H54 (cell line): ENCODE measurements around the gene MAST4.
"Not testable (repeated sequence)": the region's sequence is repeated elsewhere in the genome, so short reads cannot be mapped to it uniquely, and the experiment has no call there.

Experiments
- DNase-seq: peaks from one replicate; pipeline ENCODE4 v3.0.0; 2011; ENCODE audit warnings: low spot score, mixed read lengths; ENCODE audit not compliant: insufficient read length
- FAIRE-seq: peaks from 3 replicates; lab custom pipeline; 2011; peaks lifted over from hg19 to GRCh38; lab: Jason Lieb, UNC
- POLR2A ChIP-seq: IDR thresholded peaks from 2 replicates; pipeline ENCODE4 v1.6.1; 2011; ENCODE audit warnings: low read depth, mild to moderate bottlenecking, low read length

MAST4 gene

DNA sequence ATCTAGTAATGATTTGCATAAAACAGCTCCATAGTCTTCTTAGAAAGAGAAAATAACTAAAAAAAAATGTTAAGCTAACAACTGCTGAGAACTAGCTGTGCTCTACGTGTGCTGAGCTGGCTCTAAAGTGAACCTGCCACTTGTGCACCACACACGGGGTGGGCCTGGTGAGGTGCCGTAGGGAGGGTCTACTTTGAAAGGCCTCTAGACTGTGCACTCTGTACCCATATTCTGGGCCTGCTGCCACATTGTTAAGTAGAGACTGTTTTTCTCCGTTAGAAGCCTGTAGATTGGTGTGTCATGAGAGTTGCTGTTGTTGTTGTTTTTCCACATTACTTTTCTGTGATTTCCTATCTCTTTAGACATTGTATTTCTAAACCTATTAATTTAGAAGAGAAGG, 506.5 kb downstream of the MAST4 start:
- FAIRE-seq (no peak), DNase-seq (no peak)
- no peak for TF ChIP-seq POLR2A

DNA sequence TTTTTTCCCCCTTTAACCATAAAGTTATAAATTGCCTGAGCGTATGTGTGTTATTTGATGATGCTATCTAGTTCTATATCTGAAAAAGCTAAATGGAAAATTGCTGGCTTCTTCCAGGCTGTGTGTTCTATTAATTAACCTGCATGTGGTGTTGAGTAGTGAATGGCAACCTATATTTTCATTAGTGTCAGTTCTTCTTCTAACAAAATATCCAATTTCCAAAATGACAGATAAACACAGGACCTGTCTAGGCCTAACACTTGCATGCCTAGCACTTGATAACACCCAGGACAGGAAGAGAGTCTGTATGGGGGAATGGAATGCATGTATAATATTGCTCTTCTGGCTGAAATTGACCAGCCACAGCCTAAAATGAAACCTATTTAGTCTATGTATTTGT, 508.7 kb downstream of the MAST4 start:
- no peak for FAIRE-seq
- DNase-seq, result no peak
- no peak for TF ChIP-seq POLR2A

DNA sequence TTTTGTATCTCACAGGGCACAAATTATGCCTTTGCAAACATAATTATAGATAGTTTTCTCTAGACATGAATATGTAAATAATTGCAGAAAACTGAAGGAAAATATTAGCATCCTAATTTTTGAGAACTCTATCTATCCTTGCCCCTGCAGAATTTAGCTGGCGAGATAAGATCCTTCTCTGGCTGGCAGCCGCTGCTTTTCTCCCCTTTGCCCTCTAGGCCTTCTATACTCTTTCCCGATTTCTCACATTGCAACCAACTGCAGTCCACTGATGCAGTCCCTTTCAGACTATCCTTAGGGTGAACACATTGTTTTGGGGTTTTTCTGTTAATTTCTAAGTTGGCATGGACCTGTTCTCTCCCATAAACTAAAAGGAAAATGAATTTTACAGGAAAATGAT, 509.1 kb downstream of the MAST4 start:
- no peak for TF ChIP-seq POLR2A
- FAIRE-seq (no peak), DNase-seq (no peak)

- no peak for FAIRE-seq
- no peak for TF ChIP-seq POLR2A
- no peak for DNase-seq
Measured at GRCh38 chr5:67106626-67107342, 510.6 kb downstream of the MAST4 start.

DNA sequence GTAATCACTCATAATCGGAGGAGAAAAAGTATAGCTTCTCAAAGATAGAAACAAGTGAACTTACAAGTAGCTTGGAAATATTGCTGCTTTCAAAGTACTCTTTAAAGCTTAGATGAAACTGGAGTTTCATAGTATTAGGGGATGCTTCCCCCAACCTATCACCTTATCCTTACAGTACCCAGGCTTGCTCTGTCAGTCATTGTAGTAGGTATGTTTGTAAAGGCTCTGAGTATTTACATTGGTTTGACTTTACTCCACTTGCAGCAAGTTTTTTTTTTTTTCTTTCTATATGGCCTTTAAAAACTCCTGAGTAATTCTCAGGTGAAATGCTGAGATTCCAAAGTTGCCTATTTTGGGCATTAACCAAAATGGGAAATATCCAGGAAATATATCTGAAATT, 515.6 kb downstream of the MAST4 start:
- no peak for DNase-seq
- no peak for TF ChIP-seq POLR2A
- FAIRE-seq, result no peak

- DNase-seq, result no peak
- FAIRE-seq, result no peak
- TF ChIP-seq POLR2A, result no peak
Measured at GRCh38 chr5:67115246-67115645, 519.1 kb downstream of the MAST4 start.

DNA sequence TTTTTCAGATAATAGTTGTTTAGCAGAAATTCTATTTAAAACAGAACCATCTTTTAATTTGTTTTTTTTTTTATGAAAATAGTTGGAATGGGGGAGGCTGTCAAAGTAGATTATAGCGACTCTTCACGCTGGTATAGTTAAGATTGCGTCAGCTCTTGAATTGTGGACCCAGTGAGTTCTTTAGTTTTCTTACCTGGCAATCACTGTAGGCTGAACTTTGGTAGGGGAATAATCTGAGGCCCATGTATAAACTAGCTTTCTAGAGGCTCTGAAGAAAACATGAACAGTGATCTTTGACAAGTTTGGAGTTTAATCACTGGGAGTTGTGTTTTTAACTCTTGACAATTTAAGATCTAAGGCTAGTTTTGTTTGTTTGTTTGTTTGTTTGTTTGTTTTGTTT, 519.6 kb downstream of the MAST4 start:
- no peak for TF ChIP-seq POLR2A
- no peak for FAIRE-seq
- no peak for DNase-seq

GRCh38 chr5:67118050-67118620, 521.9 kb downstream of the MAST4 start:
- no peak for TF ChIP-seq POLR2A
- FAIRE-seq (no peak), DNase-seq (no peak)

- TF ChIP-seq POLR2A, result no peak
- no peak for FAIRE-seq
Measured at GRCh38 chr5:67119010-67119409, 522.8 kb downstream of the MAST4 start.

GRCh38 chr5:67120032-67120431, 523.8 kb downstream of the MAST4 start:
- DNase-seq, result no peak
- FAIRE-seq, result no peak
- TF ChIP-seq POLR2A, result no peak

More at GRCh38 chr5:67119010-67119409, 522.8 kb downstream of the MAST4 start:
- no peak for DNase-seq

DNA sequence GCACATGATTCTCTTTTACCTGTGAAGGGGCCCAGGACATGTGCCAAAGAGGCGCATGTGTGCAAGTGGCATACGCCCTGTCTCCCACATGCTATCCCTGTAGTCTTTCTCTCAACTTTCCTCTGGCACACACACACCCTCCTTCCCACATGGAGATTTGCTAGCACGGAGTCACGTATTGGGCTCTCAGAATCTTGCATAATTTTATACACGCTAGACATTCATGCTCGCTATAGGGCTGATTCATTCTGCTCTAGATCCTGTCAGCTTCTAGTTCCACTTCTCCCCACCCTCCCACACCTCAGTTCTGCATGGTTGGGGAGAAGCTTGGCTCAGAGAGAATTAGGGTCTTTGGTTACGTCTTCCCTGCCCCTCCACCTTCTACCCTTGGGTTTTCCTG, 527.6 kb downstream of the MAST4 start:
- FAIRE-seq (no peak), DNase-seq (no peak)
- TF ChIP-seq POLR2A, result no peak

GRCh38 chr5:67124556-67124955, 528.4 kb downstream of the MAST4 start:
- no peak for TF ChIP-seq POLR2A
- DNase-seq (no peak), FAIRE-seq (no peak)

GRCh38 chr5:67127347-67127895, 531.2 kb downstream of the MAST4 start:
- not testable (repeated sequence) for FAIRE-seq, DNase-seq

- no peak for TF ChIP-seq POLR2A
- no peak for FAIRE-seq
- no peak for DNase-seq
Measured at GRCh38 chr5:67129768-67130167, 533.6 kb downstream of the MAST4 start.

DNA sequence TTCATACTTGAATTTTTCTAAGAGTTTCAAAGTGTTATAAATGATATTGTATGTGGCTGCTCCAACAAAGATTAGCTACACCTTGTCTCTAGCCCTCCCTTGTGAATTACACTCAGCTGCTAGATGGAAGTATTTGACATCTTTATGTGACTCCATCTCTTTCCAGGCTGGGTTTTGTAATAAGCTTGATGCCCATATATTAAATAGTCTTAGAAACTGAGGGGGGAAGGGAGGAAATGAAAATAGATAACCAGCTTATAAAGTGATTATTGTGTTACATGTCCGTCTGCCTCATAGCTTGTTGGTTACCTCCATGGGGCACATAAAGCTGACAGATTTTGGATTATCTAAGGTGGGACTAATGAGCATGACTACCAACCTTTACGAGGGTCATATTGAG, 537.0 kb downstream of the MAST4 start:
- no peak for TF ChIP-seq POLR2A
- FAIRE-seq (no peak), DNase-seq (no peak)
